DMS114 treated with DMSO at 0.1 percent for 48 hours (cell line): Measurements from ENCODE around the gene PCDHA3.
"Not testable (repeated sequence)": the region's sequence is repeated elsewhere in the genome, so short reads cannot be mapped to it uniquely, and the experiment has no call there.

Experiments
- DNase-seq: peaks from one replicate; lab custom pipeline; 2025; ENCODE audit not compliant: unreplicated experiment; lab: John Stamatoyannopoulos, UW

Gene PCDHA3

GRCh38 chr5:140808889-140809291 is 8.0 kb downstream of the PCDHA3 start:
- DNase-seq, result no peak

GRCh38 chr5:140821375-140822280 is 20.8 kb downstream of the PCDHA3 start, which contains the start of gene PCDHA5:
TSS of gene PCDHA5 (plus strand) at chr5:140821613.
- DNase-seq, result no peak

- no peak for DNase-seq
Measured at GRCh38 chr5:140822281-140822629, 21.4 kb downstream of the PCDHA3 start.

GRCh38 chr5:140822969-140823368 is 22.1 kb downstream of the PCDHA3 start:
- DNase-seq, result not testable (repeated sequence)

- DNase-seq, result no peak
Measured at GRCh38 chr5:140823475-140823874, 22.6 kb downstream of the PCDHA3 start.

- no peak for DNase-seq
Measured at GRCh38 chr5:140827704-140828361, 27.0 kb downstream of the PCDHA3 start, which contains the start of gene PCDHA6. TSS of gene PCDHA6 (plus strand) at chr5:140827960. CDS start at chr5:140828092, 132 bp downstream.

GRCh38 chr5:140828362-140828737 is 27.5 kb downstream of the PCDHA3 start:
- no peak for DNase-seq

GRCh38 chr5:140829511-140830501 is 28.9 kb downstream of the PCDHA3 start:
- DNase-seq, result not testable (repeated sequence)

- DNase-seq, result no peak
Measured at GRCh38 chr5:140833993-140834392, 33.1 kb downstream of the PCDHA3 start, which contains the start of gene PCDHA7. TSS of gene PCDHA7 (plus strand) at chr5:140834269. CDS start at chr5:140834384, 115 bp downstream.

- not testable (repeated sequence) for DNase-seq
Measured at GRCh38 chr5:140834439-140835008, 33.7 kb downstream of the PCDHA3 start.

- no peak for DNase-seq
Measured at GRCh38 chr5:140835622-140836510, 35.0 kb downstream of the PCDHA3 start.

GRCh38 chr5:140840978-140841962 is 40.4 kb downstream of the PCDHA3 start, which contains the start of gene PCDHA8:
TSS of gene PCDHA8 (plus strand) at chr5:140841187. CDS start at chr5:140841322, 135 bp downstream.
- no peak for DNase-seq

GRCh38 chr5:140842798-140843733 is 42.2 kb downstream of the PCDHA3 start:
- DNase-seq, result no peak

GRCh38 chr5:140848139-140849102 is 47.6 kb downstream of the PCDHA3 start, which contains the start of gene PCDHA9:
TSS of gene PCDHA9 (plus strand) at chr5:140848382. CDS start at chr5:140848496, 114 bp downstream.
- DNase-seq, result not testable (repeated sequence)

- DNase-seq, result not testable (repeated sequence)
Measured at GRCh38 chr5:140849831-140850634, 49.2 kb downstream of the PCDHA3 start.
